Tibial artery (tissue), 4 donors: ENCODE data around the gene TRIM31.

ENCODE experiments used
- DNase-seq, 2 donors: peaks; one replicate each; pipeline ENCODE4 v3.0.0-alpha.2; 2019
- H3K27ac ChIP-seq, 2 donors: fragments of 200-600 bp; sonication (generic) in 1 of 2; 1 replicate in 1 of 2; 2 replicates in 1 of 2; pipeline ENCODE4 v1.5.1; 2018 to 2019; ENCODE audit warnings: mild to moderate bottlenecking in 1 of 2
- H3K27me3 ChIP-seq, 2 donors: fragments of 200-600 bp; sonication (generic) in 1 of 2; one replicate each; pipeline versions ENCODE4 v1.5.1 to v1.6.0; 2016 to 2019
- H3K36me3 ChIP-seq, 3 donors: fragments of 200-600 bp; sonication (generic) in 2 of 3; one replicate each; pipeline ENCODE4 v1.5.1; 2016 to 2019; ENCODE audit warnings: mild to moderate bottlenecking in 2 of 3
- H3K4me1 ChIP-seq, 4 donors: fragments of 200-600 bp; sonication (generic) in 2 of 4; 1 replicate in 3 of 4; 2 replicates in 1 of 4; pipeline ENCODE4 v1.5.1; 2016 to 2019
- H3K4me3 ChIP-seq, 2 donors: fragments of 200-600 bp; sonication (generic) in 1 of 2; 1 replicate in 1 of 2; 2 replicates in 1 of 2; pipeline ENCODE4 v1.5.1; 2018 to 2019; ENCODE audit warnings: mild to moderate bottlenecking in 2 of 2
- H3K9me3 ChIP-seq, 3 donors: fragments of 200-600 bp; sonication (generic) in 1 of 3; one replicate each; pipeline ENCODE4 v1.5.1; 2016 to 2019
- intact Hi-C: fragments of 100-400 bp; cut with DNase I; formaldehyde crosslinking; loops from one replicate; pipeline ENCODE4 v1.15.0; 2023; ENCODE audit warnings: low total_unique reads
- TF ChIP-seq, protein P1 (sequence below), 2 experiments: fragments of 200-600 bp in 1 of 2; fragments of 450-650 bp in 1 of 2; IDR thresholded peaks; one replicate each; pipeline ENCODE4 v1.5.1; 2017 to 2019; ENCODE audit warnings: antibody characterized with exemption in 2 of 2, mild to moderate bottlenecking in 1 of 2, moderate library complexity in 1 of 2

Gene TRIM31

GRCh38 chr6:30155520-30156261, 42.8 kb upstream of the TRIM31 start:
- no peak overlapping the region for H3K4me3 ChIP-seq

DNA sequence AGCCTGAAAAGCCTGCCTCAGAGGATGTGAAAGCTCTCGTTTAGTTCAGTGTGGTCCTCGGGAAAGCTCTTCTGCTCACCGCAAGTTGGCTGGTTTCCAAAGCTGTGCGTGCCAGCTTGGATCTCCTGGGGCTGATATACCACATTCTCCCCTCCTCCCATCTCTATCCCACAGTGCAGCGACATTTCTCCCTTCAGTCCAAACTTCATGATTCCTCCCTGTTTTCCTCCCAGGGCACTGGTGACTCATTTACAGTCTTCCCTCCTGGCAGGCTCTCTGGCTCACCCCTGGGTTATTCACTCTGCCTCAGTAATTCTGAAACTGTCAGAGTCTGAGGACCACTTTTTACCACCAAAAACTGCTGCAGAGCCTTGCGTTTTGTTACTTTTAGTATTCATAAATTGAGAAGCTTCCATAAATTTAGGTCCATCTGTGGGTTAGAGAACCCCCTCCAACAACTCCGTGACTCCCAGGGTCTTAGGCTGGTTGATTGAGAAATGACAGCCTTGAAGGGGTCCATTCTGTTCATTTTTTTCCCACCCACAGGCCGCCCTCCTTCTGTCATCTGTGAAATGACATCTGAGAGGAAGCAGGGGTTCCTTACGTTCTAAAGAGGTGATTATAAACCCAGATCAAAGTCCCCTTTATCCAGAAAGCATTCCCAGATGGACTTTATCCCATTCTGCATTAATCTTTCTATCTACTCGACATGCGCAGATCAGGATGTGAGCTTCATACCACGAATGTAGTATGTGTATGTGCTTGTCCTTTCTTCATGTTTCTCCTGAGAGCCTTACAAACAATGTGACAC, 42.0 kb upstream of the TRIM31 start:
- H3K4me1 ChIP-seq = peaks cover 0 to 5% (median 2%) of the 10 kb centered on the region in 4 donors
- H3K9me3 ChIP-seq = no peaks in the 10 kb centered on the region
- intact Hi-C loops = no loop called here
- no peak overlapping the region for H3K4me3 ChIP-seq
- TF ChIP-seq, protein P1, sequence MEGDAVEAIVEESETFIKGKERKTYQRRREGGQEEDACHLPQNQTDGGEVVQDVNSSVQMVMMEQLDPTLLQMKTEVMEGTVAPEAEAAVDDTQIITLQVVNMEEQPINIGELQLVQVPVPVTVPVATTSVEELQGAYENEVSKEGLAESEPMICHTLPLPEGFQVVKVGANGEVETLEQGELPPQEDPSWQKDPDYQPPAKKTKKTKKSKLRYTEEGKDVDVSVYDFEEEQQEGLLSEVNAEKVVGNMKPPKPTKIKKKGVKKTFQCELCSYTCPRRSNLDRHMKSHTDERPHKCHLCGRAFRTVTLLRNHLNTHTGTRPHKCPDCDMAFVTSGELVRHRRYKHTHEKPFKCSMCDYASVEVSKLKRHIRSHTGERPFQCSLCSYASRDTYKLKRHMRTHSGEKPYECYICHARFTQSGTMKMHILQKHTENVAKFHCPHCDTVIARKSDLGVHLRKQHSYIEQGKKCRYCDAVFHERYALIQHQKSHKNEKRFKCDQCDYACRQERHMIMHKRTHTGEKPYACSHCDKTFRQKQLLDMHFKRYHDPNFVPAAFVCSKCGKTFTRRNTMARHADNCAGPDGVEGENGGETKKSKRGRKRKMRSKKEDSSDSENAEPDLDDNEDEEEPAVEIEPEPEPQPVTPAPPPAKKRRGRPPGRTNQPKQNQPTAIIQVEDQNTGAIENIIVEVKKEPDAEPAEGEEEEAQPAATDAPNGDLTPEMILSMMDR (IDR thresholded peaks at IDR 0.05) = no peak
- no peak overlapping the region for H3K27ac ChIP-seq
- DNase-seq = no peak
- peaks cover 0 to 25% of the 10 kb centered on the region in 2 donors for H3K27me3 ChIP-seq
- H3K36me3 ChIP-seq = no peaks in the 10 kb centered on the region

More at GRCh38 chr6:30155520-30156261, 42.8 kb upstream of the TRIM31 start:
- peaks cover 0 to 26% of the 10 kb centered on the region in 2 donors for H3K27me3 ChIP-seq
- peaks cover 0 to 5% (median 2%) of the 10 kb centered on the region in 4 donors for H3K4me1 ChIP-seq
- TF ChIP-seq, protein P1 (IDR thresholded peaks at IDR 0.05) = no peak
- H3K9me3 ChIP-seq = no peaks in the 10 kb centered on the region
- no peak for DNase-seq
- H3K36me3 ChIP-seq = no peaks in the 10 kb centered on the region
- H3K27ac ChIP-seq = no peak overlapping the region
- intact Hi-C loops = no loop called here

GRCh38 chr6:30154061-30154460, 41.2 kb upstream of the TRIM31 start:
- Histone ChIP-seq H3K36me3 (no peaks in the 10 kb centered on the region), H3K9me3 (no peaks in the 10 kb centered on the region), H3K27me3 (peaks cover 0 to 22% of the 10 kb centered on the region in 2 donors), H3K27ac (no peak overlapping the region), H3K4me1 (peaks cover 0 to 5% (median 2%) of the 10 kb centered on the region in 4 donors), H3K4me3 (no peak overlapping the region)
- intact Hi-C loops = no loop called here
- DNase-seq = no peak
- TF ChIP-seq, protein P1 (IDR thresholded peaks at IDR 0.05) = no peak

DNA sequence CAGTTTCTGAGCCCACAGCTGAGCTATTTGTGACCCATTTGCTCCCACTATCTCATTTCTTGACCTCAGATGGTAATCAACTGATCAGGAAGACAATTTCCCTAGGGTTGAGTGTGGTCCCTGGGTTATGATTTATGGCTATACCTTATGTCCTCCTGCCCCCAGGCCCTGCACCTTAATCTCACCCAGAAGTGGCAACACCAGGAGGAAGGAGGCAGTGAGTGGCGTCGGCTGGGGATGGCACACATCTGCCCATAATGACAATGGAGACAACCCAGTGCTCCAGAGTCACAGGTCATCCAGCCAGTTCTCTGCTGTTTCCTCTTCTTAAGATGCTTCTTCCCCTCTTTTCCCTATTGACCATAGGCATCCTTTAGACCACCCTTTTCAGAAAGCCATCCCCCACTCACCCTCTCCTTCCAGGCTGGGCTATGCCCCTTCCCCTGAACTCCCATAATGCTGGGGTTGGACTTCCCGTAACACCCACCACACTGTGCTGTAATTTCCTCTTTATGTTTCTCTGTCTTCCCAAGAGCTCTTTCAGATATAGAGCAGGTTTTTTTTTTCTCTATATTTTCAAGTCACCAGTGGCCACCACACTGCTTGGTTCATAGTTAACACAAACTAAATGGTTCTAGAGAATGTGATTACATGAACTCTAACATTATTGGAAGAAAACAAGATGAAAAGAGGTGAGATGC, 40.2 kb upstream of the TRIM31 start:
- H3K9me3 ChIP-seq = no peaks in the 10 kb centered on the region
- TF ChIP-seq, protein P1 (IDR thresholded peaks at IDR 0.05) = no peak
- no peak for DNase-seq
- no peak overlapping the region for H3K4me3 ChIP-seq
- H3K27me3 ChIP-seq = peaks cover 0 to 17% of the 10 kb centered on the region in 2 donors
- intact Hi-C loops = no loop called here
- no peak overlapping the region for H3K27ac ChIP-seq
- H3K36me3 ChIP-seq = no peaks in the 10 kb centered on the region
- H3K4me1 ChIP-seq = peaks cover 0 to 5% (median 2%) of the 10 kb centered on the region in 4 donors

DNA sequence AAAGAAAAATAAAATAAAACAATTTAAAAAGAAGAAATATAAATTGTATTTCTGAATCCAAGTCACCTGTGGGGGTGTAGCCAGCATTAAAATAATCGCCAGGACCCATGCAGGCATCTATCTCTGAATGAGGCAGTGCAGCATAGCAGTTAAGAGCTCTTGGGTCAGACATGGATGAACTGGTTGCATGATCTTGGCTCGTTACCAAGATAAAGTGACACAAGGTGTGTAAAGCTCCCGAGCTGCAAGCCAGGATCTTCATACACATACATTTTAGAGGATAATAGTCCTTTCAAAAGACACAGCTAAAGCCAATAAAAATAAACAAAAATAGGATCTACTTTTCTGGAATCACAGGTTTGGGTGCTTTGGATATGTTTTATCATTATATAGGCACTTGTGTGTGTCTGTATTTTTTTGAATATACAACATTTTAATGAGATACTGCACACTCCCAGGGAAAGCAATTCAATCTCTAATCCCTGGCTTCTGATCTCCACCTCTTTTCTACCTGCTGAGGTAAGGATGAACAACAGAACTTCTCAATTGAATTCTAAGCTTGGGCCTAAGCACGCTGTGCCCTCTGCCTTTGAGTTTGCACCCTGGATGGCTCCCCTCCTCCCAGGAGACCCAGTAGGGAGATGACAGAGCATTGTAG, 39.3 kb upstream of the TRIM31 start:
- Histone ChIP-seq H3K4me3 (no peak overlapping the region), H3K36me3 (no peaks in the 10 kb centered on the region), H3K9me3 (no peaks in the 10 kb centered on the region), H3K27ac (no peak overlapping the region), H3K4me1 (peaks cover 0 to 5% (median 2%) of the 10 kb centered on the region in 4 donors), H3K27me3 (peaks cover 0 to 25% of the 10 kb centered on the region in 2 donors)
- TF ChIP-seq, protein P1 (IDR thresholded peaks at IDR 0.05) = no peak
- DNase-seq = no peak
- intact Hi-C loops = no loop called here
